Measurements from ENCODE around the gene NRIP1.

NRIP1 gene

GRCh38 chr21:15061279-15061678, 3.5 kb downstream of the NRIP1 start:
- no peak for TF ChIP-seq CTCF (IDR thresholded peaks at IDR 0.05; ENCODE audit: insufficient read depth, low read length, poor library complexity, severe bottlenecking)
- Histone ChIP-seq H3K27me3 (replicated peaks; ENCODE audit: control insufficient read depth, insufficient read depth, low read length) (no peaks in the 10 kb centered on the region; the same call in none of the 2 replicates), H3K4me3 (replicated peaks; ENCODE audit: low read depth, low read length) (no peak overlapping the region), H3K36me3 (ENCODE audit: control insufficient read depth, insufficient read depth, low read length) (no peaks in the 10 kb centered on the region)
- no peak for DNase-seq (ENCODE audit: extremely low read depth, insufficient read length)

GRCh38 chr21:15060543-15061175, 4.1 kb downstream of the NRIP1 start:
- Histone ChIP-seq H3K36me3 (ENCODE audit: control insufficient read depth, insufficient read depth, low read length) (no peaks in the 10 kb centered on the region), H3K4me3 (replicated peaks; ENCODE audit: low read depth, low read length) (no peak overlapping the region), H3K27me3 (replicated peaks; ENCODE audit: control insufficient read depth, insufficient read depth, low read length) (no peaks in the 10 kb centered on the region; the same call in none of the 2 replicates)
- DNase-seq (ENCODE audit: extremely low read depth, insufficient read length): no peak
- no peak for TF ChIP-seq CTCF (IDR thresholded peaks at IDR 0.05; ENCODE audit: insufficient read depth, low read length, poor library complexity, severe bottlenecking)

GRCh38 chr21:15059397-15059796, 5.4 kb downstream of the NRIP1 start:
- TF ChIP-seq CTCF (IDR thresholded peaks at IDR 0.05; ENCODE audit: insufficient read depth, low read length, poor library complexity, severe bottlenecking): no peak
- Histone ChIP-seq H3K36me3 (ENCODE audit: control insufficient read depth, insufficient read depth, low read length) (no peaks in the 10 kb centered on the region), H3K27me3 (replicated peaks; ENCODE audit: control insufficient read depth, insufficient read depth, low read length) (no peaks in the 10 kb centered on the region; the same call in 1 of the 2 replicates), H3K4me3 (replicated peaks; ENCODE audit: low read depth, low read length) (no peak overlapping the region)
- DNase-seq (ENCODE audit: extremely low read depth, insufficient read length): no peak

- Histone ChIP-seq H3K27me3 (replicated peaks; ENCODE audit: control insufficient read depth, insufficient read depth, low read length) (no peaks in the 10 kb centered on the region; the same call in 1 of the 2 replicates), H3K36me3 (ENCODE audit: control insufficient read depth, insufficient read depth, low read length) (no peaks in the 10 kb centered on the region), H3K4me3 (replicated peaks; ENCODE audit: low read depth, low read length) (no peak overlapping the region)
- no peak for DNase-seq (ENCODE audit: extremely low read depth, insufficient read length)
- TF ChIP-seq CTCF (IDR thresholded peaks at IDR 0.05; ENCODE audit: insufficient read depth, low read length, poor library complexity, severe bottlenecking): no peak
These were observed 5.9 kb downstream of the NRIP1 start for GRCh38 chr21:15058854-15059263.

- Histone ChIP-seq H3K27me3 (replicated peaks; ENCODE audit: control insufficient read depth, insufficient read depth, low read length) (no peaks in the 10 kb centered on the region; the same call in 1 of the 2 replicates), H3K4me3 (replicated peaks; ENCODE audit: low read depth, low read length) (no peak overlapping the region), H3K36me3 (ENCODE audit: control insufficient read depth, insufficient read depth, low read length) (no peaks in the 10 kb centered on the region)
- no peak for DNase-seq (ENCODE audit: extremely low read depth, insufficient read length)
- no peak for TF ChIP-seq CTCF (IDR thresholded peaks at IDR 0.05; ENCODE audit: insufficient read depth, low read length, poor library complexity, severe bottlenecking)
These were observed 7.5 kb downstream of the NRIP1 start for GRCh38 chr21:15057285-15057684.
